Stimulated activated naive B cell treated with anti-CD40 and anti-IgM and Interleukin-4, amounts not matched to agents 10 μg/mL and 1 μg/mL and 100 μg/mL, for 72 hours (primary cell): Measurements from ENCODE around the gene LRRC56.

Experiments
- ATAC-seq, 2 donors: fragments of 150-1000 bp; cut with Tn5 transposase; replicated peaks; 2 replicates each; pipeline ENCODE4 v1.10.0; 2021; ENCODE audit warnings: moderate library complexity in 1 of 2
- DNase-seq: peaks from one replicate; pipeline ENCODE4 v3.0.0; 2021
- H3K27ac Mint-ChIP-seq: one replicate; pipeline ENCODE4 v1.8.0; 2022; ENCODE audit warnings: mild to moderate bottlenecking, mixed read lengths
- H3K27me3 Mint-ChIP-seq, 2 donors: one replicate each; pipeline ENCODE4 v1.8.0; 2022; ENCODE audit warnings: mixed read lengths in 2 of 2
- H3K36me3 Mint-ChIP-seq, 2 donors: one replicate each; pipeline ENCODE4 v1.8.0; 2022; ENCODE audit warnings: mixed read lengths in 2 of 2, mild to moderate bottlenecking in 1 of 2
- H3K4me1 Mint-ChIP-seq, 2 donors: one replicate each; pipeline ENCODE4 v1.8.0; 2022; ENCODE audit warnings: mixed read lengths in 2 of 2, mild to moderate bottlenecking in 1 of 2
- H3K4me3 Mint-ChIP-seq, 2 donors: one replicate each; pipeline ENCODE4 v1.8.0; 2022; ENCODE audit warnings: mild to moderate bottlenecking in 2 of 2, mixed read lengths in 2 of 2, moderate library complexity in 1 of 2
- H3K9me3 Mint-ChIP-seq, 2 donors: one replicate each; pipeline ENCODE4 v1.8.0; 2022; ENCODE audit warnings: mixed read lengths in 2 of 2, mild to moderate bottlenecking in 1 of 2

LRRC56 gene

GRCh38 chr11:553083-553987, 16.0 kb downstream of the LRRC56 start:
- Mint-ChIP-seq H3K9me3 (no peaks in the 10 kb centered on the region), H3K27ac (peak overlapping the region; percentile 37), H3K36me3 (peaks cover 0 to 3% of the 10 kb centered on the region in 2 donors), H3K4me1 (peaks cover 0 to 12% of the 10 kb centered on the region in 2 donors), H3K27me3 (peaks cover 3 to 6% of the 10 kb centered on the region in 2 donors), H3K4me3 (no peak overlapping the region)
- ATAC-seq, result no peak
- no peak for DNase-seq

GRCh38 chr11:553988-554340, 16.6 kb downstream of the LRRC56 start:
- peaks cover 0 to 12% of the 10 kb centered on the region in 2 donors for H3K4me1 Mint-ChIP-seq
- ATAC-seq, result no peak
- H3K4me3 Mint-ChIP-seq, result peak overlapping the region; percentile 35 to 48
- H3K27me3 Mint-ChIP-seq, result peaks cover 3 to 6% of the 10 kb centered on the region in 2 donors
- no peak overlapping the region for H3K27ac Mint-ChIP-seq
- no peak for DNase-seq
- peaks cover 0 to 3% of the 10 kb centered on the region in 2 donors for H3K36me3 Mint-ChIP-seq
- no peaks in the 10 kb centered on the region for H3K9me3 Mint-ChIP-seq

DNA sequence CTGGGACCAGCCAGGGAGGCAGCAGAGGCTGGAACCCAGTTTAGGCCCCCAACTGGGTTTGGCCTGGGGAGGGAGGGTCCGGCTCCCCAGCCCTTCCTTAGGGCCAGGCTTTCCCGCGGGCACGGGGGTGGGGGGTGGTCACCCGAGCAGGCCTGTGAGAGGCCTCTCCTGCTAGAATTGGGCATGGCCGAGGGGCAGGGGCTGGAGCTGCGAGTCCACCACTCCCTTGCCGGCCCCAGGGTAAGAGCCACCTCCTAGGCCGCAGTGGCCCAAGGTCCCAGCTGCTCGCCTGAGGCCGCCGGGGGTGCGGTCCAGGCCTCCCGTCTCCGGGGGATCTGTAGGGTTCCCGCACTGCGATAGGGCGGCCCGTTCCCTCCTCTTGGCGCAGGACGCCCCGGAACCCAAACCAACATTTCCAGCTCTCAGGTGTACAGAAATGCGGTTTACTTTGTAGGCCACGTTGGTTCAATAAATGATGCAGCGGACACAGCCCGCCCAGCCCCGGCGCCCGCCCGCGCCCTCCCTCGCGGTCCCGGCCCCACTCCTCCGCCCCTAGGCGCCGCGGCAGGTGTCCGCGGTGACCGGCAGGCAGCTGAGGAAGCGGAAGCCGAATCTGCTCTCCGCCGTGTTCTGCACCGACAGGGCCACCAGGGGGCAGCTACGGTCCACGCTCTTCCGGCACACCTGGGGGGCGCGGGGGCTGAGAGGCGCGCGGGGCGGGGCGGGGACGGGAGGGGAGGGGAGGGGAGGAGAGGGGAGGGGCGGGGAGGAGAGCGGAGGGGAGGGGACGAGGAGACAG, 17.3 kb downstream of the LRRC56 start:
- peaks cover 0 to 3% of the 10 kb centered on the region in 2 donors for H3K36me3 Mint-ChIP-seq
- no peaks in the 10 kb centered on the region for H3K9me3 Mint-ChIP-seq
- H3K27ac Mint-ChIP-seq, result peak overlapping the region; percentile 31
- H3K27me3 Mint-ChIP-seq, result peaks cover 3 to 6% of the 10 kb centered on the region in 2 donors
- DNase-seq, result no peak
- peaks cover 3 to 13% of the 10 kb centered on the region in 2 donors for H3K4me1 Mint-ChIP-seq
- H3K4me3 Mint-ChIP-seq, result peak overlapping the region; percentile 64 to 66
- peak; percentile 86 to 89 for ATAC-seq

GRCh38 chr11:555227-555779, 18.0 kb downstream of the LRRC56 start:
- ATAC-seq (peak; percentile 8 to 14), DNase-seq (no peak)
- no peak overlapping the region for H3K27ac Mint-ChIP-seq
- peak overlapping the region; percentile 32 to 64 for H3K4me3 Mint-ChIP-seq
- H3K9me3 Mint-ChIP-seq, result no peaks in the 10 kb centered on the region
- H3K27me3 Mint-ChIP-seq, result peaks cover 3 to 6% of the 10 kb centered on the region in 2 donors
- H3K36me3 Mint-ChIP-seq, result peaks cover 0 to 1% of the 10 kb centered on the region in 2 donors
- peaks cover 8 to 20% of the 10 kb centered on the region in 2 donors for H3K4me1 Mint-ChIP-seq

DNA sequence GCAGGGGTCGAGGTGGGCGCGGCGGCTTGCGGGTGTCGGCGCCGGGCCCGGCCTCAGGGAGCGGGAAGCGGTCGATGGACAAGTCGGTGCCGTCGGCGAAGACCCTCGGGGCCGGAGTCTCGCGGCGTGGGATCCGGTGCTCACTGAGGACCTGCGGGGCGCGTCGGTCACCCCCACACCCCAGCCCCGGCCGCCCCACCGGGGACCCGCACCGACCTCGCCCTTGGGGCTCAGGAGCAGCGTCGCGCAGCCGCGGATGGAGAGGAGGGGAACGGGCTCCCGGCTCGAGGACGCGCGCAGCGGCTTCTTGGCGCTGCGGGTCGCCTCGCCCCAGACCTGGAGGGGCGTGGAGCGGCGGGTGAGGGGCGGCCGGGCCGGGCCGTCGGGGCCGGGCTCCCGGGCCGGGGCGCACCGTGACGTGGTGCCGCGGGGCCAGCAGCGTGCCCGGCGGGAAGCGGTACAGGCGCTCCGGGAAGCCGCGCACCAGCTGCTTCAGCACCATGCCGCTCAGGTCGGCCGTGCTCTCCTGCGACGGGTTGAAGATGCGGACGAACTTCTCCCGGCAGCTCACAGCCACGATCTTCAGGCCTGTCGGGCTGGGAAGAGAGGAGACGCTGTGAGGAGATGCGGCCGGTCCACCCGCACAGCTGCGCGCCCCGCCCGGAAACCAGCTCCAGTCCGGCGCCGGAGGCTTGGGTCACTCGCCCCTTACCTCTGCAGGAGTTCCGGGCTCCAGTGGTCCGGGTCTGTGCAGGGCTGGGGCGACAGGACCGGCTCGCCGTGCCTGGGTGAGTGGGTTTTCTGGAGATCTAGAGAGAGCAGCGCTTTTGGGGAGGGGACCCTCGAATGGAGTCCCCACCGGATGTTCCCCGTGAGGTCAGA, 18.7 kb downstream of the LRRC56 start:
- Mint-ChIP-seq H3K27ac (peak overlapping the region; percentile 28), H3K27me3 (peaks cover 3 to 6% of the 10 kb centered on the region in 2 donors), H3K9me3 (no peaks in the 10 kb centered on the region), H3K4me3 (peak overlapping the region in 1 of 2 donors; percentile 51), H3K4me1 (peaks cover 8 to 21% of the 10 kb centered on the region in 2 donors), H3K36me3 (no peaks in the 10 kb centered on the region)
- ATAC-seq (no peak), DNase-seq (no peak)

- Mint-ChIP-seq H3K36me3 (no peaks in the 10 kb centered on the region), H3K4me1 (peaks cover 12 to 27% of the 10 kb centered on the region in 2 donors), H3K27ac (peak overlapping the region; percentile 28), H3K27me3 (peaks cover 3 to 6% of the 10 kb centered on the region in 2 donors), H3K4me3 (no peak overlapping the region), H3K9me3 (no peaks in the 10 kb centered on the region)
- no peak for DNase-seq
- ATAC-seq, result no peak
Observed at GRCh38 chr11:556662-557256, 19.4 kb downstream of the LRRC56 start.

DNA sequence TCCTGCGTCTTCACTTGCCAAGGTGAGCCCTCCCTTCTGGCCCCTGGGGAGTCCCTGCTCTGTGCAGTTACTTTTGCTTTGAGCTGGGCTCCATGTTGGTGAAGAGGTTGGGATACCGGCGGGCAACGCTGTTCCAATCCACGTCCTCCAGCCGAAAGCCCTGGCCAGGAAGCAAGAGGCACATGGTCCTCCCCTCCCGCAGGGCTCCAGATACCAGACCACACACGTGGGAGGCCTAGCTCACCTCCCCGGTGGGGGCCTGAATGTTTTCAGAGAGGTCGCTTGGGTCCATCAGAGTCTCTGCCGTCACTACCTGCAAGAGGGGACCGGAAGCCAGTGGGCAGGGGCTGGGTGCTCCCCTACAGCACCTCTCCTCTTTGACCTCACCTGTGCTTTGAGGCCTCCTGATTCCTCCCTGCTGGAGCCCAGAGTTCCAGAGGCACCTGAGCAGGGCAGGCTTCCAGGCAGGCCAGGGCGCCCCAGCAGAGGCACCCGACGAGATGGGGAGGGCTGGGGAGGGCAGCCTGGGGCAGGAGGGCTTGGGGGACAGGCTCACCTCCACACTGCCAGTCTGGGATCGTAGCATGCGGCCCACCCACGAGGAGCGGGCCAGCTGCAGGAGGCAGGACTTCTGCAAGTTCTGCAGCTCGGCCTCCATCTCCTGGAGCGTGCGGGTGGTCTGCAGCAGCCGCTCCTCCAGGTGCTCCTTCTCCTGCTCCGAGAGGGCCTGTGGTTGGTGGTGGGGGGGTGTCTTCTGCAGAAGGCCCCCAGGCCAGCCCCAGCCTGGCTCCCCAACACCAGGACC, 20.2 kb downstream of the LRRC56 start:
- H3K4me3 Mint-ChIP-seq, result no peak overlapping the region
- peaks cover 3 to 6% of the 10 kb centered on the region in 2 donors for H3K27me3 Mint-ChIP-seq
- H3K9me3 Mint-ChIP-seq, result no peaks in the 10 kb centered on the region
- H3K36me3 Mint-ChIP-seq, result no peaks in the 10 kb centered on the region
- H3K27ac Mint-ChIP-seq, result no peak overlapping the region
- DNase-seq (no peak), ATAC-seq (no peak)
- H3K4me1 Mint-ChIP-seq, result peaks cover 12 to 28% of the 10 kb centered on the region in 2 donors

GRCh38 chr11:558503-558902, 21.2 kb downstream of the LRRC56 start:
- H3K27me3 Mint-ChIP-seq, result peaks cover 3 to 6% of the 10 kb centered on the region in 2 donors
- H3K9me3 Mint-ChIP-seq, result no peaks in the 10 kb centered on the region
- ATAC-seq (no peak), DNase-seq (no peak)
- peaks cover 13 to 24% of the 10 kb centered on the region in 2 donors for H3K4me1 Mint-ChIP-seq
- H3K27ac Mint-ChIP-seq, result no peak overlapping the region
- no peak overlapping the region for H3K4me3 Mint-ChIP-seq
- peaks cover 1 to 2% of the 10 kb centered on the region in 2 donors for H3K36me3 Mint-ChIP-seq

- Mint-ChIP-seq H3K27me3 (peaks cover 3 to 6% of the 10 kb centered on the region in 2 donors), H3K4me3 (peak overlapping the region in 1 of 2 donors; percentile 41), H3K9me3 (no peaks in the 10 kb centered on the region), H3K4me1 (peaks cover 16 to 18% of the 10 kb centered on the region in 2 donors), H3K36me3 (peaks cover 5% of the 10 kb centered on the region in 2 donors), H3K27ac (no peak overlapping the region)
- ATAC-seq, result no peak
- no peak for DNase-seq
Observed at GRCh38 chr11:559020-559620, 21.8 kb downstream of the LRRC56 start.

DNA sequence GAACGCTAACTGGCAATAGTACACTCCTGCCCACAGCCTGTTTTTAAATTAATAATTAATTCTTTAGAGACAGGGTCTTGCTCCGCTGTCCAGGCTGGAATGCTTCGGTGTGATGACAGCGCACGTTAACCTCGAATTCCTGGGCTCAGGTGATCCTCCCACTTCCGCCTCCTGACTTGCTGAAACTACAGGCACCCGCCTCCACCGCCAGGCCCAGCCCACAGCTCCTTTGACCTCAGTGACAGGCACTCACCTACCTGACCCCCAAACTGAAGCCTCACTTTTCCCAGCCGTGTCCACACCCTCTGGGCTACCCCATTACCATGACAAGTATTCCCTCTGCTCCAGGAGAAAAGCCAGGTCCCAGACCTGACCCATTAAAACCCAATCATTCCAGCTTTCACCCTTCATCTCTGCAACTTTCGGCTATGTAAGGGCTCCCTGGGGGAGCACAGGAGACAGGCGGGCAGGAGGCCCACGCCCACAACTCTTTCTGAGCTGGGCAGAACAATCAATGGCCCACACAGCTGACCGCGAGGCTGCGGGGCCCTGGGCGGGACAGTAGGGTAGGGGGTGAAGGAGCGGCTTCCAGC, 22.5 kb downstream of the LRRC56 start:
- H3K4me3 Mint-ChIP-seq, result peak overlapping the region; percentile 78 to 92
- peaks cover 8% of the 10 kb centered on the region in 2 donors for H3K36me3 Mint-ChIP-seq
- peak overlapping the region; percentile 82 for H3K27ac Mint-ChIP-seq
- H3K4me1 Mint-ChIP-seq, result peaks cover 16% of the 10 kb centered on the region in 2 donors
- H3K9me3 Mint-ChIP-seq, result no peaks in the 10 kb centered on the region
- DNase-seq (no peak), ATAC-seq (no peak)
- H3K27me3 Mint-ChIP-seq, result peaks cover 3 to 6% of the 10 kb centered on the region in 2 donors

DNA sequence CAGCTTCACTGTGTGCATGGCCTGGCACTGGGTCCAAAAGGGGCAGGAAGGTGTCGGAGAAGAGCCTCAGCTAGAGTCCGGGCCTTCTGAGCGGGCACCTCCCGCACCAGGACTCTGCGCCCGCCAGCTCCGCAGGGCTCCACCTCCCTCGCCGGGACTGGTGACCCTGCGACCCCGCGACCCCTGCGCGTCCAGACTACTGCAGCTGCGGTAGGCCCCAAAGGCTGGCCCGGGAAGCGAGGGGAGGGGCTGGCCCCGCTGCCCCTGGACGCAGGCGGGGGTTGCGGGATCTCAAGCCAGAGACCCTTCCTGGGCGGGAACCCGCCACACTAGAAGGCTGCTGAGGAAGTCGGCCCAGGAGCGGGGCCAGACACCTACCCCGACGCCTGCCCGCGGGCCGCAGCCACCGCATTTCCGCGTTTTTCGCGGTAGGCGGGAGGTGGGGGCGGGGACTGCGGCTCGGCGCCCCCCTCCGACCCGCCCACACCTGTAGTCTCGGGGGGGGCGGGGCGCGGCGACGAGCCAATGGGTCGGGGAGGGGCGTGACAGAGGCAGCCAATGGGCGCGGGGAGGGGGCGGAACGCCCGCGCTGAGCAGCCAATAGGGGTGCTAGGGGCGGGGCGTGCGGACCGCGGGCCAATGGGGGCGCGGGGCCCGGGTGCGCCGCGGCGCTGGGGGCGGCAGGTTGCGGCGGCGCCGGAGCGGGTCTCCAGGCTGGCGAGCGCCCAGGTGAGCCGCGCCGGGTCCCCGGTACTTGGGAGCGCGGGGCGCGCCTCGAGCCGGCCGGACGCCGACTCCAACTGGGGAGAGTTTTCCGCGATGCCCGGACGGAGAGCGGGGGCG, 23.2 kb downstream of the LRRC56 start, which contains the start of the genes LMNTD2 and RASSF7:
Gene LMNTD2 (minus strand): TSS at position 434 of the 843 bp plus-strand sequence. CDS start 22 bp downstream, at position 412.
Gene RASSF7 (plus strand): TSS at position 666 of the 843 bp plus-strand sequence. CDS start 799 bp downstream, outside the sequence.
- DNase-seq, result peak; percentile 89
- peaks cover 3 to 6% of the 10 kb centered on the region in 2 donors for H3K27me3 Mint-ChIP-seq
- H3K36me3 Mint-ChIP-seq, result peaks cover 8% of the 10 kb centered on the region in 2 donors
- no peaks in the 10 kb centered on the region for H3K9me3 Mint-ChIP-seq
- H3K4me1 Mint-ChIP-seq, result peaks cover 16% of the 10 kb centered on the region in 2 donors
- peak; percentile 91 to 95 for ATAC-seq
- H3K27ac Mint-ChIP-seq, result peak within 1 kb of the TSS; percentile 82
- peak within 1 kb of the TSS; percentile 84 to 92 for H3K4me3 Mint-ChIP-seq
